H1 (cell line): ENCODE data around the gene ELANE. TPM values are rescaled to one million over a fixed set of nuclear protein-coding genes. Genes with fewer than 3 reads are reported as not detected.

Source experiments
- CTCF ChIA-PET: fragments of 300-600 bp; sonication (Branson Sonifier 250); formaldehyde crosslinking; loops from one replicate; lab custom pipeline; 2021; ENCODE audit not compliant: partially characterized antibody; lab: Charles Lee
- POLR2A ChIA-PET: fragments of 300-600 bp; sonication (Branson Sonifier 250); formaldehyde crosslinking; loops from one replicate; lab custom pipeline; 2021; ENCODE audit warnings: inconsistent platforms; ENCODE audit not compliant: partially characterized antibody; lab: Charles Lee
- DNase-seq, 2 experiments: peaks; one replicate each; pipeline versions ENCODE4 v3.0.0 to v3.0.0-alpha.2; 2010 to 2022; ENCODE audit warnings: low spot score in 2 of 2, low read depth in 1 of 2, mixed read lengths in 1 of 2
- FAIRE-seq: peaks from 2 replicates; lab custom pipeline; 2011; peaks lifted over from hg19 to GRCh38; lab: Jason Lieb, UNC
- H2AFZ ChIP-seq: 2 replicates; pipeline ENCODE4 v1.8.1; 2012; ENCODE audit warnings: low read length, inconsistent platforms
- H2AK5ac ChIP-seq: 2 replicates; pipeline ENCODE4 v1.6.1; 2013; ENCODE audit warnings: low read depth, low read length
- H2BK120ac ChIP-seq: replicated peaks from 2 replicates; pipeline ENCODE3; 2013; ENCODE audit warnings: low read depth, low read length, inconsistent platforms
- H2BK12ac ChIP-seq: 2 replicates; pipeline ENCODE4 v1.6.1; 2013; ENCODE audit warnings: low read depth, low read length
- H2BK15ac ChIP-seq: 2 replicates; pipeline ENCODE4 v1.6.1; 2013; ENCODE audit warnings: low read length
- H2BK20ac ChIP-seq: 2 replicates; pipeline ENCODE4 v1.6.1; 2013; ENCODE audit warnings: low read length
- H2BK5ac ChIP-seq: 2 replicates; pipeline ENCODE4 v1.6.1; 2013; ENCODE audit warnings: low read depth, low read length
- H3K14ac ChIP-seq: 2 replicates; pipeline ENCODE4 v1.6.1; 2013; ENCODE audit warnings: inconsistent platforms; ENCODE audit not compliant: insufficient read length
- H3K18ac ChIP-seq: 2 replicates; pipeline ENCODE4 v1.6.1; 2013; ENCODE audit warnings: low read length; ENCODE audit errors: extremely low read depth
- H3K23ac ChIP-seq: 2 replicates; pipeline ENCODE4 v1.6.1; 2013; ENCODE audit warnings: inconsistent platforms; ENCODE audit not compliant: insufficient read length
- H3K23me2 ChIP-seq: 2 replicates; pipeline ENCODE4 v1.6.1; 2013; ENCODE audit warnings: low read depth, low read length
- H3K27ac ChIP-seq: 2 replicates; pipeline ENCODE4 v1.6.1; 2011; ENCODE audit warnings: low read depth, low read length, inconsistent platforms
- H3K27me3 ChIP-seq, 4 experiments: replicated peaks in 1 of 4; 1 replicate in 1 of 4; 2 replicates in 3 of 4; pipeline versions ENCODE4 v1.6.1 to v1.8.1; 2011 to 2013; ENCODE audit warnings: low read length in 3 of 4, mild to moderate bottlenecking in 3 of 4, inconsistent platforms in 2 of 4, mixed read lengths in 2 of 4, moderate library complexity in 1 of 4; ENCODE audit not compliant: control insufficient read depth in 3 of 4, insufficient read depth in 3 of 4; ENCODE audit errors: extremely low read depth in 1 of 4
- H3K36me3 ChIP-seq, 4 experiments: 2 replicates each; pipeline versions ENCODE4 v1.6.1 to v1.8.1; 2011 to 2013; ENCODE audit warnings: mild to moderate bottlenecking in 4 of 4, low read length in 3 of 4, moderate library complexity in 2 of 4, control low read depth in 1 of 4, inconsistent platforms in 1 of 4; ENCODE audit not compliant: insufficient read depth in 4 of 4, control insufficient read depth in 2 of 4
- H3K4ac ChIP-seq: replicated peaks from 2 replicates; pipeline ENCODE3; 2013; ENCODE audit warnings: low read length, low read depth, mixed read lengths, inconsistent platforms; ENCODE audit not compliant: insufficient read length
- H3K4me1 ChIP-seq, 4 experiments: replicated peaks in 1 of 4; 1 replicate in 1 of 4; 2 replicates in 3 of 4; pipeline versions ENCODE4 v1.6.1 to v1.8.1; 2011 to 2013; ENCODE audit warnings: low read length in 3 of 4, inconsistent platforms in 2 of 4, mixed read lengths in 1 of 4; ENCODE audit not compliant: insufficient read depth in 4 of 4, control insufficient read depth in 3 of 4
- H3K4me2 ChIP-seq, 2 experiments: 2 replicates each; pipeline versions ENCODE4 v1.6.1 to v1.8.1; 2011 to 2013; ENCODE audit warnings: low read depth in 2 of 2, low read length in 2 of 2, control low read depth in 1 of 2, inconsistent platforms in 1 of 2, mild to moderate bottlenecking in 1 of 2; ENCODE audit not compliant: insufficient read depth in 1 of 2
- H3K4me3 ChIP-seq, 4 experiments: fragments of 200-600, 300-600 bp in 1 of 4; sonication (generic), shearing (Covaris generic), sonication (Bioruptor Twin) in 1 of 4; 2 replicates each; pipeline versions ENCODE4 v1.5.1 to v1.8.1; 2011 to 2016; ENCODE audit warnings: low read length in 4 of 4, low read depth in 3 of 4, control low read depth in 2 of 4, inconsistent platforms in 2 of 4, mild to moderate bottlenecking in 2 of 4, mixed read lengths in 1 of 4, moderate library complexity in 1 of 4; ENCODE audit not compliant: insufficient read depth in 2 of 4; ENCODE audit errors: extremely low read depth in 1 of 4
- H3K56ac ChIP-seq: replicated peaks from 2 replicates; pipeline ENCODE3; 2013; ENCODE audit warnings: low read depth, mild to moderate bottlenecking, mixed read lengths, low read length, inconsistent platforms; ENCODE audit not compliant: insufficient read length
- H3K79me1 ChIP-seq: 2 replicates; pipeline ENCODE4 v1.6.1; 2013; ENCODE audit warnings: low read depth, low read length, control low read depth
- H3K79me2 ChIP-seq, 2 experiments: 2 replicates each; pipeline versions ENCODE4 v1.6.1 to v1.8.1; 2012 to 2013; ENCODE audit warnings: low read length in 2 of 2, mild to moderate bottlenecking in 2 of 2, inconsistent platforms in 1 of 2; ENCODE audit not compliant: insufficient read depth in 2 of 2, control insufficient read depth in 1 of 2
- H3K9ac ChIP-seq, 4 experiments: replicated peaks in 1 of 4; 1 replicate in 1 of 4; 2 replicates in 3 of 4; pipeline versions ENCODE4 v1.6.1 to v1.8.1; 2011 to 2013; ENCODE audit warnings: low read depth in 3 of 4, low read length in 3 of 4, control low read depth in 2 of 4, mild to moderate bottlenecking in 2 of 4, moderate library complexity in 2 of 4, inconsistent platforms in 1 of 4; ENCODE audit errors: extremely low read depth in 1 of 4
- H3K9me3 ChIP-seq, 2 experiments: 2 replicates each; pipeline versions ENCODE4 v1.6.1 to v1.8.1; 2012 to 2013; ENCODE audit warnings: mild to moderate bottlenecking in 2 of 2, moderate library complexity in 2 of 2, control low read depth in 1 of 2, inconsistent platforms in 1 of 2, low read depth in 1 of 2, low read length in 1 of 2, mixed read lengths in 1 of 2; ENCODE audit not compliant: insufficient read depth in 2 of 2
- H4K20me1 ChIP-seq, 2 experiments: replicated peaks in 1 of 2; 2 replicates each; pipeline versions ENCODE3 to v1.8.1; 2011 to 2013; ENCODE audit warnings: inconsistent platforms in 2 of 2, low read length in 2 of 2, mild to moderate bottlenecking in 1 of 2; ENCODE audit not compliant: insufficient read depth in 2 of 2, control insufficient read depth in 1 of 2
- H4K5ac ChIP-seq: 2 replicates; pipeline ENCODE4 v1.6.1; 2013; ENCODE audit warnings: low read length, low read depth, mixed read lengths, inconsistent platforms; ENCODE audit not compliant: insufficient read length
- H4K8ac ChIP-seq: 2 replicates; pipeline ENCODE4 v1.8.0; 2013; ENCODE audit warnings: mild to moderate bottlenecking, moderate library complexity, low read length, inconsistent platforms; ENCODE audit not compliant: insufficient read depth; ENCODE audit errors: extremely low read depth
- H4K91ac ChIP-seq: replicated peaks from 2 replicates; pipeline ENCODE3; 2013; ENCODE audit warnings: low read length, mixed read lengths, inconsistent platforms; ENCODE audit not compliant: insufficient read length
- BRCA1 ChIP-seq: IDR thresholded peaks from 2 replicates; pipeline ENCODE4 v1.6.1; 2012; ENCODE audit warnings: low read depth, low read length, improper control_type of control experiment
- POLR2A ChIP-seq, 2 experiments: IDR thresholded peaks; 1 replicate in 1 of 2; 2 replicates in 1 of 2; pipeline ENCODE4 v1.6.1; 2011; ENCODE audit warnings: low read depth in 2 of 2, low read length in 2 of 2, mild to moderate bottlenecking in 2 of 2; ENCODE audit errors: control extremely low read depth in 1 of 2
- POLR2AphosphoS5 ChIP-seq: IDR thresholded peaks from 2 replicates; pipeline ENCODE4 v1.6.1; 2011; ENCODE audit warnings: low read depth, low read length
- POU5F1 ChIP-seq: IDR thresholded peaks from 2 replicates; pipeline ENCODE4 v1.6.1; 2011; ENCODE audit warnings: low read depth, mild to moderate bottlenecking, low read length, moderate library complexity
- SIRT6 ChIP-seq: IDR thresholded peaks from one replicate; pipeline ENCODE4 v1.7.1; 2012; ENCODE audit warnings: low read length, inconsistent platforms
- WGBS, 2 experiments: shearing (Covaris generic) in 1 of 2; methylation state at CpG; one replicate each; pipeline versions ENCODE4 v1.1.6 to v1.1.7; 2013 to 2015; ENCODE audit warnings: low lambda C conversion rate in 2 of 2, mixed read lengths in 2 of 2, inconsistent platforms in 1 of 2, low coverage in 1 of 2, missing lambda C conversion rate in 1 of 2; ENCODE audit not compliant: insufficient replicate concordance in 2 of 2, insufficient coverage in 1 of 2, insufficient read length in 1 of 2; ENCODE audit errors: extremely low coverage in 1 of 2, missing lambda C conversion rate in 1 of 2; 5-methylcytosine and 5-hydroxymethylcytosine counted together
- polyA plus RNA-seq, 7 experiments: library from polyadenylated mRNA; depleted of rRNA in 3 of 7; stranded (reverse) in 5 of 7; unstranded in 2 of 7; fragments of >200 nt in 5 of 7; fragments of 200-250 nt in 2 of 7; gene quantifications; 1 replicate in 5 of 7; 2 replicates in 1 of 7; 4 replicates in 1 of 7; pipeline versions ENCODE4 v1.2.1 to v1.2.3, GENCODE V29; 2011 to 2013; ENCODE audit warnings: missing spikeins in 2 of 7, mixed read lengths in 2 of 7
- total RNA-seq: library from RNA; stranded (reverse); fragmentation: NEBNext Ultra II Directional; extraction: Animal tissue kit (Norgen Biotek cat#: 25700); gene quantifications from 2 replicates; pipeline ENCODE4 v1.2.1, GENCODE V29; 2021

Gene ELANE
- total and polyA plus RNA-seq, 2 of the 8 experiments (the other 6 are each of a cell fraction or from before 2014, with no cell fraction given) = not detected

GRCh38 chr19:806815-807421 is 45.2 kb upstream of the ELANE start:
- Histone ChIP-seq H3K9me3 (no peaks in the 10 kb centered on the region), H3K23me2 (no peaks in the 10 kb centered on the region; the same call in 1 of the 2 replicates), H3K27me3 (no peaks in the 10 kb centered on the region), H4K20me1 (peaks cover 49 to 61% of the 10 kb centered on the region in 2 experiments), H4K8ac (peak overlapping the region; percentile 31; the same call in 1 of the 2 replicates), H3K4me3 (no peak overlapping the region), H3K9ac (no peak overlapping the region), H2BK5ac (0 out of 2 replicates have a peak overlapping the region, but pooled peaks have one; percentile 8), H3K27ac (no peak overlapping the region), H3K79me1 (peaks cover 18% of the 10 kb centered on the region), H2AK5ac (no peak overlapping the region), H3K18ac (no peak overlapping the region), H3K4me1 (no peaks in the 10 kb centered on the region; a peak in 3 of 7 replicates), H3K4ac (no peak overlapping the region), H3K56ac (no peak overlapping the region), H2BK20ac (no peak overlapping the region), H4K91ac (no peak overlapping the region), H3K36me3 (peaks cover 59 to 94% (median 81%) of the 10 kb centered on the region in 4 experiments), H2AFZ (no peak overlapping the region), H4K5ac (no peak overlapping the region), H3K14ac (no peak overlapping the region), H3K23ac (no peak overlapping the region), H2BK15ac (no peak overlapping the region), H3K79me2 (peaks cover 21 to 56% of the 10 kb centered on the region in 2 experiments; a peak in 3 of 4 replicates), H2BK12ac (no peak overlapping the region), H3K4me2 (no peak overlapping the region), H2BK120ac (no peak overlapping the region)
- POLR2A ChIA-PET = interaction anchor here (0.6 to 16.9 kb wide), 9 partner anchors 7 to 182 kb away, joined by 3 to 277 read pairs (median 3); partner anchors contain the start of genes AZU1, PLPPR3 and PTBP1
- FAIRE-seq (no peak), DNase-seq (no peak)
- WGBS, 2 experiments = 92% methylated on average over 34 of the region's 34 CpGs; no CpG with 5 or more reads in 1 of the 2 experiments
- TF ChIP-seq POLR2A (IDR thresholded peaks at IDR 0.05; ENCODE audit: control extremely low read depth in 1 of 2, low read depth in 2 of 2, low read length in 2 of 2) = 0 out of 3 replicates have a peak, but pooled peaks of 1 of the 2 experiments have one; percentile 9
- TF ChIP-seq SIRT6 = no peak
- no peak for TF ChIP-seq POU5F1
- peak; percentile 33; the same call in 1 of the 2 replicates for TF ChIP-seq POLR2AphosphoS5
- no peak for TF ChIP-seq BRCA1
- CTCF ChIA-PET = interaction anchor here (0.7 to 1.7 kb wide), 4 partner anchors 8 to 92 kb away, joined by 3 to 4 read pairs (median 3); no protein-coding TSS in a partner anchor
